ENCODE measurements around the gene ZC3HAV1L.

GRCh38 chr7:139054101-139054500, 18.3 kb upstream of the ZC3HAV1L start:
- TF ChIP-seq CTCF (IDR thresholded peaks at IDR 0.05): no peak
- TF ChIP-seq EP300 (IDR thresholded peaks at IDR 0.05): no peak
